GM12874 (cell line): ENCODE results near the gene DQX1.

Experiments
- CTCF ChIP-seq: IDR thresholded peaks from 2 replicates; pipeline ENCODE4 v1.5.1; 2011; ENCODE audit warnings: low read depth, mild to moderate bottlenecking, control low read depth, low read length, moderate library complexity; ENCODE audit not compliant: insufficient read depth

The DQX1 gene

GRCh38 chr2:74502720-74503505 is 23.1 kb downstream of the DQX1 start:
- peak; percentile 70 for TF ChIP-seq CTCF

DNA sequence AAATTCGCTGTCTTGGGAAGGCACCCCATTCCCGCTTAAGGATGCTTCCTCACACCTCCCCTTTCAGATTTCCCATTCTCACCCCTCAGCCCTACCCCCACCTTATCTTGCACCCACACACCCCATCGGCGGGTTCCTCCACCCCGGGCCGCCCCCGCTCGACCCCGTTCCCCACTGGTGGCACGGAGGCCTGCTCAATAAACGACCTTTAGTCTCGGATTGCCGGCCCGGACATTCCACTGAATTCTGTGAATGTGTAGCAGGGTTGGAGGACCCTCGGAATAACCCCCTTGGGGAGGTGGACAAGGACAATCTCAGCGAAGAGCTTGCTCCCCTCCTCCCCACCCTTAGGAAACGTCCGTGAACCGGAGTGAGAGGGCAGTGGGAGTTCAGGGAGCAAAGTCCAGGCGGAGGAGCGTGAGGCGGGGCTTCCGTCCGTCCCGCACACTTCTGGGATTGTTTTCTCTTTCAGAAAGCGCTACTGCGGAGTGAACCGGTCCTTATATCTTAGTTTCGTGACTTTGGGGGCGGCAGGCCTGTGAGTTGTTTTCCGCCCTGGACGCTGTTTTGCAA is 23.8 kb downstream of the DQX1 start:
- no peak for TF ChIP-seq CTCF

- TF ChIP-seq CTCF, result no peak
These were observed 24.5 kb downstream of the DQX1 start for GRCh38 chr2:74501335-74502071.

DNA sequence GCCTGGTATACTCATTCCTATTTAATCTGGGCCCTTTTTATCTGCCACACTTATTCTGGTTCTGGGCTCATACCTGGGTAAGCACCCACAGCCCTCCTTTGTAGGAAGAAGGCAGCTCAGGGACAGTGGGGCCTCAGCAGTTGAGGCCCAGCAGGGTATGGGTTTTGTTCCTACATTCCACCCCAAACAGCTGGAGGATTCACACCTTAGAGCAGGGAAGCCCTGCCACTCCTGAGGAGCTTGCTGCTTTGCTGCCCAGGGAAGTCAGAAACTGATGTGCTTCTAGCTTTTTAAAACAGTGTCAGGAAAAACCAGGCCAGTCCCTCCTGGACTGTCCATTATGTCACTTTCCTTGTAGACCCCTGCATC is 25.5 kb downstream of the DQX1 start:
- no peak for TF ChIP-seq CTCF

- no peak for TF ChIP-seq CTCF
These were observed 26.0 kb downstream of the DQX1 start for GRCh38 chr2:74499940-74500577.

GRCh38 chr2:74499267-74499939 is 26.6 kb downstream of the DQX1 start, which contains the start of gene LBX2:
Gene LBX2 (minus strand): TSS chr2:74499603. CDS start chr2:74499537, 66 bp downstream.
- TF ChIP-seq CTCF, result no peak
